HG02884 (cell line): ENCODE data around the gene TBX2.

ENCODE experiments used
- ATAC-seq: cut with Tn5 transposase; IDR thresholded peaks from one replicate; pipeline ENCODE4 v1.9.1; 2021; ENCODE audit warnings: mild to moderate bottlenecking, moderate library complexity; ENCODE audit not compliant: unreplicated experiment

Gene TBX2

GRCh38 chr17:61368832-61369450 lies 30.7 kb upstream of the TBX2 start:
- ATAC-seq: no peak

- no peak for ATAC-seq
Measured at GRCh38 chr17:61369751-61370150, 29.9 kb upstream of the TBX2 start.

- ATAC-seq: no peak
Measured at GRCh38 chr17:61371179-61371578, 28.5 kb upstream of the TBX2 start.

- no peak for ATAC-seq
Measured at GRCh38 chr17:61371606-61372005, 28.0 kb upstream of the TBX2 start.

GRCh38 chr17:61372436-61372835 lies 27.2 kb upstream of the TBX2 start:
- no peak for ATAC-seq

- no peak for ATAC-seq
Measured at GRCh38 chr17:61376931-61377838, 22.5 kb upstream of the TBX2 start.

- ATAC-seq: no peak
Measured at GRCh38 chr17:61378658-61379456, 20.8 kb upstream of the TBX2 start.

GRCh38 chr17:61379457-61380216 lies 20.0 kb upstream of the TBX2 start:
- ATAC-seq: no peak

- no peak for ATAC-seq
Measured at GRCh38 chr17:61380217-61380835, 19.3 kb upstream of the TBX2 start.

GRCh38 chr17:61380836-61381525 lies 18.7 kb upstream of the TBX2 start:
- no peak for ATAC-seq

GRCh38 chr17:61381537-61381936 lies 18.1 kb upstream of the TBX2 start:
- ATAC-seq: no peak

- no peak for ATAC-seq
Measured at GRCh38 chr17:61382796-61383688, 16.6 kb upstream of the TBX2 start.

GRCh38 chr17:61383689-61384201 lies 15.9 kb upstream of the TBX2 start:
- no peak for ATAC-seq

- no peak for ATAC-seq
Measured at GRCh38 chr17:61384354-61384691, 15.3 kb upstream of the TBX2 start.

- no peak for ATAC-seq
Measured at GRCh38 chr17:61384692-61385576, 14.7 kb upstream of the TBX2 start.

GRCh38 chr17:61385577-61386236 lies 13.9 kb upstream of the TBX2 start:
- ATAC-seq: no peak

- ATAC-seq: no peak
Measured at GRCh38 chr17:61386251-61386650, 13.4 kb upstream of the TBX2 start.
